Right lobe of liver (tissue), 4 donors: Measurements from ENCODE around the gene PEPD.

Experiments used
- POLR2A ChIP-seq: fragments of 450-650 bp; IDR thresholded peaks from one replicate; pipeline ENCODE4 v1.6.1; 2017; ENCODE audit warnings: antibody characterized with exemption, mild to moderate bottlenecking
- TF ChIP-seq, protein P1 (sequence below), 4 donors: fragments of 200-600 bp in 3 of 4; fragments of 450-650 bp in 1 of 4; IDR thresholded peaks; one replicate each; pipeline versions ENCODE4 v1.5.1 to v1.8.0; 2016 to 2022; ENCODE audit warnings: antibody characterized with exemption in 4 of 4, mild to moderate bottlenecking in 2 of 4
- donor health status: DM: no; HTN: no; CAD: no.
- donor health status: DM: no; HTN: no; CAD: no.
- donor health status: DM: no; HTN: yes; CAD: no.

DNA sequence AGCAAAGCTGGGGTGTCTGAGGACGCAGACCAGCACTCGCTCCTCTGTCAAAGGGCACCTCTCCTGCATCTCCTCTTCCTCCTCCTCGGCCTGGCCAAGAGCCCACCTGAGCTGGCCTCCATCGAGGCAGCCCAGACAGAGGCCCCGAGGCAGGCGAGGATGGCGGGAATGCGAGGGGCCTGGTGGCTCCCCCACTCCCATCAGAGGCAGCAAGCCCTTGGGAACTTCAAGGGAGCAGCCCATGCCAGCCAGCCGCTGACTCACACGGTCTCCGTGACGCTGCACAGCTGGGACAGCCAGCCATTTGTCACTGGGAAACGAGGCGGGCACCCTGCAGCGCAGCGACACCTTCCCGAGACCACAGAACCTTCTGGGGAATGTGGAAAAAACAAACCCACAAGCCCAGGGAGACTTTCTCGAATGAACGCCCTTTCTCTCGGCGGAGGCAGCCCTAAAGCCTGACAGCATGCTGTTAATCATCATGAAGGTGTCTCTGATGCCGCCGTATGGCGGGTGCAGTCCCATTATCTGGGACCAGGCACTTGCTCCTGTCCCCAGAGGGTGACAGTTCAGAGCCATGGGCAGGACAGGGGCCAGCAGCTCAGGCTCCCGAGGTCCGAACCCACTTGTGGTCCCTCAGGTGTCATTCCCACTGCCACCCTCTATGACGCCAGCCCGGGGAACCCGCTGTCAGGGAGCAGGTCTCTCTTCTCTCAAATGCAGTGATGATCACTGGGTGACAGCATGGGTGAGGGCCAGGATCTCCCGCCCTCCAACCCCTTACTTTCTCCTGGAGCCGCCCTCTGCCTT is 53.0 kb downstream of the PEPD start:
- TF ChIP-seq, protein P1, sequence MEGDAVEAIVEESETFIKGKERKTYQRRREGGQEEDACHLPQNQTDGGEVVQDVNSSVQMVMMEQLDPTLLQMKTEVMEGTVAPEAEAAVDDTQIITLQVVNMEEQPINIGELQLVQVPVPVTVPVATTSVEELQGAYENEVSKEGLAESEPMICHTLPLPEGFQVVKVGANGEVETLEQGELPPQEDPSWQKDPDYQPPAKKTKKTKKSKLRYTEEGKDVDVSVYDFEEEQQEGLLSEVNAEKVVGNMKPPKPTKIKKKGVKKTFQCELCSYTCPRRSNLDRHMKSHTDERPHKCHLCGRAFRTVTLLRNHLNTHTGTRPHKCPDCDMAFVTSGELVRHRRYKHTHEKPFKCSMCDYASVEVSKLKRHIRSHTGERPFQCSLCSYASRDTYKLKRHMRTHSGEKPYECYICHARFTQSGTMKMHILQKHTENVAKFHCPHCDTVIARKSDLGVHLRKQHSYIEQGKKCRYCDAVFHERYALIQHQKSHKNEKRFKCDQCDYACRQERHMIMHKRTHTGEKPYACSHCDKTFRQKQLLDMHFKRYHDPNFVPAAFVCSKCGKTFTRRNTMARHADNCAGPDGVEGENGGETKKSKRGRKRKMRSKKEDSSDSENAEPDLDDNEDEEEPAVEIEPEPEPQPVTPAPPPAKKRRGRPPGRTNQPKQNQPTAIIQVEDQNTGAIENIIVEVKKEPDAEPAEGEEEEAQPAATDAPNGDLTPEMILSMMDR (IDR thresholded peaks at IDR 0.05), result no peak
- TF ChIP-seq POLR2A, result no peak
